ENCODE data around the gene FAM13B. TPM values are rescaled to one million over a fixed set of nuclear protein-coding genes. Genes with fewer than 3 reads are reported as not detected.

The FAM13B gene
- total and polyA plus RNA-seq, 10 of the 15 experiments (the other 5 are each of a cell fraction or from before 2014, with no cell fraction given), result 3.6 to 30.0 (median 20.3) TPM

- Histone ChIP-seq H3K4me1 (ENCODE audit: control insufficient read depth, insufficient read depth, low read length) (no peaks in the 10 kb centered on the region), H3K27me3 (replicated peaks in 1 of 2; ENCODE audit: control insufficient read depth in 2 of 2, insufficient read depth in 2 of 2, low read length in 1 of 2) (no peaks in the 10 kb centered on the region), H3K9ac (ENCODE audit: control insufficient read depth, insufficient read depth, low read length) (no peak overlapping the region), H4K20me1 (ENCODE audit: control insufficient read depth, insufficient read depth) (no peaks in the 10 kb centered on the region), H2AFZ (ENCODE audit: control insufficient read depth, low read depth, low read length) (no peak overlapping the region), H3K27ac (ENCODE audit: control insufficient read depth, insufficient read depth) (no peak overlapping the region), H3K36me3 (ENCODE audit: control insufficient read depth in 2 of 2, insufficient read depth in 2 of 2, low read length in 1 of 2) (no peaks in the 10 kb centered on the region), H3K4me2 (ENCODE audit: control insufficient read depth, insufficient read depth) (no peak overlapping the region), H3K9me3 (replicated peaks; ENCODE audit: control insufficient read depth, insufficient read depth, low read length) (no peaks in the 10 kb centered on the region), H3K79me2 (ENCODE audit: control insufficient read depth, insufficient read depth, low read length) (peaks cover 15% of the 10 kb centered on the region), H3K4me3 (no peak overlapping the region)
- no peak for DNase-seq (ENCODE audit: low read depth, low spot score)
- no TSS peak for BruUV-seq (replicated peaks)
- FAIRE-seq, result no peak
- ChIA-PET CTCF (interaction anchor here (1.4 to 5.6 kb wide), 9 partner anchors 33 to 187 kb away, joined by 4 to 85 read pairs (median 13); partner anchors contain the start of gene FAM13B), POLR2A (interaction anchor here (0.6 to 4.9 kb wide), 7 partner anchors 10 to 143 kb away, joined by 3 to 26 read pairs (median 3); partner anchors contain the start of gene HNRNPA0), RAD21 (ENCODE audit: unreplicated experiment) (interaction anchor here (0.6 to 5.5 kb wide), 5 partner anchors 11 to 1355 kb away, joined by 3 to 21 read pairs (median 3); no protein-coding TSS in a partner anchor), SMC1A (ENCODE audit: uncharacterized antibody, unreplicated experiment) (interaction anchor here (1.0 to 5.4 kb wide), 11 partner anchors 7 to 144 kb away, joined by 3 to 46 read pairs (median 6); partner anchors contain the start of gene FAM13B)
- in situ Hi-C loops (cut with MboI), result no loop called here
- 100% methylated on average over 1 of the region's 1 CpG for WGBS (ENCODE audit: insufficient coverage, insufficient replicate concordance, low lambda C conversion rate, missing lambda C conversion rate)
- intact Hi-C loops (cut with micrococcal nuclease; ENCODE audit: unreplicated experiment), result no loop called here
- no peak for TF ChIP-seq YBX1 (IDR thresholded peaks at IDR 0.05)
- TF ChIP-seq ZBED1 (IDR thresholded peaks at IDR 0.05; ENCODE audit: borderline replicate concordance), result no peak
- no peak for TF ChIP-seq MLLT1 (IDR thresholded peaks at IDR 0.05)
- no peak for TF ChIP-seq EED (IDR thresholded peaks at IDR 0.05; ENCODE audit: low read depth)
- no peak for TF ChIP-seq RBBP5 (conservative IDR thresholded peaks at IDR 0.05)
- TF ChIP-seq ZBTB33 (IDR thresholded peaks at IDR 0.05), result no peak
- no peak for TF ChIP-seq SREBF1 (IDR thresholded peaks at IDR 0.05; ENCODE audit: low read length)
- TF ChIP-seq USF2 (IDR thresholded peaks at IDR 0.05; ENCODE audit: borderline replicate concordance, low read depth, low read length), result no peak
- TF ChIP-seq MEF2A (IDR thresholded peaks at IDR 0.05; ENCODE audit: insufficient read depth, low read depth, low read length), result no peak
- TF ChIP-seq ELK1 (IDR thresholded peaks at IDR 0.05; ENCODE audit: low read depth, low read length), result no peak
- no peak for TF ChIP-seq MXI1 (IDR thresholded peaks at IDR 0.05; ENCODE audit: low read depth, low read length)
- TF ChIP-seq ZBTB40 (IDR thresholded peaks at IDR 0.05; ENCODE audit: borderline replicate concordance), result no peak
- TF ChIP-seq POLR2AphosphoS2 (IDR thresholded peaks at IDR 0.05; ENCODE audit: low read depth, low read length), result no peak
- ATAC-seq, result no peak
Measured at GRCh38 chr5:137890845-137891244, 142.0 kb downstream of the FAM13B start.

Data from GM12878 (cell line).